Putamen (tissue), 1 donor: ENCODE data around the gene NCOA7.
A peak's percentile ranks its signal among the peaks of the same experiment; 100 is the strongest.
"Not testable (repeated sequence)": the region's sequence is repeated elsewhere in the genome, so short reads cannot be mapped to it uniquely, and the experiment has no call there.

Experiments
- DNase-seq: peaks from one replicate; pipeline ENCODE4 v3.0.0-alpha.2; 2016; ENCODE audit warnings: low spot score

NCOA7 gene

GRCh38 chr6:125868252-125868651, 77.5 kb downstream of the NCOA7 start:
- peak; percentile 43 for DNase-seq

- DNase-seq: peak; percentile 76
These were observed 78.1 kb downstream of the NCOA7 start for GRCh38 chr6:125868678-125869395.

- no peak for DNase-seq
These were observed 78.7 kb downstream of the NCOA7 start for GRCh38 chr6:125869427-125869826.

GRCh38 chr6:125871365-125871764, 80.6 kb downstream of the NCOA7 start:
- no peak for DNase-seq

- DNase-seq: no peak
These were observed 81.6 kb downstream of the NCOA7 start for GRCh38 chr6:125872259-125872921.

- no peak for DNase-seq
These were observed 91.5 kb downstream of the NCOA7 start for GRCh38 chr6:125882243-125882642.

GRCh38 chr6:125884634-125885371, 94.0 kb downstream of the NCOA7 start:
- DNase-seq: no peak

- no peak for DNase-seq
These were observed 95.3 kb downstream of the NCOA7 start for GRCh38 chr6:125886021-125886420.

GRCh38 chr6:125886914-125887313, 96.2 kb downstream of the NCOA7 start:
- no peak for DNase-seq

GRCh38 chr6:125887372-125887771, 96.6 kb downstream of the NCOA7 start:
- DNase-seq: no peak

GRCh38 chr6:125888989-125889656, 98.4 kb downstream of the NCOA7 start:
- DNase-seq: no peak

GRCh38 chr6:125899726-125900182, 109.0 kb downstream of the NCOA7 start:
- no peak for DNase-seq

- DNase-seq: no peak
These were observed 114.1 kb downstream of the NCOA7 start for GRCh38 chr6:125904871-125905270.

- no peak for DNase-seq
These were observed 115.6 kb downstream of the NCOA7 start for GRCh38 chr6:125906158-125906998.

GRCh38 chr6:125910527-125910926, 119.8 kb downstream of the NCOA7 start:
- no peak for DNase-seq

GRCh38 chr6:125911051-125911451, 120.3 kb downstream of the NCOA7 start:
- DNase-seq: not testable (repeated sequence)

- DNase-seq: not testable (repeated sequence)
These were observed 121.7 kb downstream of the NCOA7 start for GRCh38 chr6:125912430-125912829.

- no peak for DNase-seq
These were observed 122.4 kb downstream of the NCOA7 start for GRCh38 chr6:125913145-125913544.

GRCh38 chr6:125913864-125914351, 123.1 kb downstream of the NCOA7 start:
- DNase-seq: no peak

GRCh38 chr6:125918230-125918629, 127.5 kb downstream of the NCOA7 start:
- DNase-seq: no peak
